Endometrium (tissue), 2 donors: Measurements from ENCODE around the gene UTP18.
"Not testable (repeated sequence)": the region's sequence is repeated elsewhere in the genome, so short reads cannot be mapped to it uniquely, and the experiment has no call there.

Experiments
- FAIRE-seq: peaks from 2 replicates; lab custom pipeline; 2012; peaks lifted over from hg19 to GRCh38; lab: Jason Lieb, UNC
- donor health status: control.
- donor health status: control.

Gene UTP18

GRCh38 chr17:51260237-51261023 lies at the start of gene UTP18:
TSS of gene UTP18 (plus strand) at chr17:51260546. CDS start at chr17:51260585, 39 bp downstream.
- no peak for FAIRE-seq

GRCh38 chr17:51214920-51215319 lies 45.4 kb upstream of the UTP18 start:
- FAIRE-seq = no peak

GRCh38 chr17:51217946-51218345 lies 42.4 kb upstream of the UTP18 start:
- FAIRE-seq = no peak

- FAIRE-seq = no peak
These were observed 39.0 kb upstream of the UTP18 start for GRCh38 chr17:51221322-51221721.

- FAIRE-seq = no peak
These were observed 35.7 kb upstream of the UTP18 start for GRCh38 chr17:51224402-51225262.

DNA sequence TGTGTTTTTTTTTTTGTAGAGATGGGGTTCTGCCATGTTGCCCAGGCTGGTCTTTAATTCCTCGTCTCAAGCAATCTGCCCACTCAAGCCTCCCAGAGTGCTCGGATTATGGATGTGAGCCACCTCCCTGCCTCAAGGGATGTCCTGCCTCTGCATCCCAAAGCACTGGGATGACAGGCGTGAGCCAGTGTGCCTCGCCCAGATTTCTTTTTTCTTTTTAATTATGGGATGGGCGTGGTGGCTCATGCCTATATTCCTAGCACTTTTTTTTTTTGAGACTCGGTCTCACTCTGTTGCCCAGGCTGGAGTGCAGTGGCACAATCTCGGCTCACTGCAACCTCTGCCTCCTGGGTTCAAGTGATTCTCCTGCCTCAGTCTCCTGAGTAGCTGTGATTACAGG lies 34.8 kb upstream of the UTP18 start:
- FAIRE-seq = not testable (repeated sequence)

GRCh38 chr17:51228161-51228560 lies 32.2 kb upstream of the UTP18 start:
- no peak for FAIRE-seq

GRCh38 chr17:51229889-51230288 lies 30.5 kb upstream of the UTP18 start:
- FAIRE-seq = no peak

- FAIRE-seq = no peak
These were observed 30.0 kb upstream of the UTP18 start for GRCh38 chr17:51230306-51230705.

GRCh38 chr17:51231999-51232398 lies 28.3 kb upstream of the UTP18 start:
- no peak for FAIRE-seq

- no peak for FAIRE-seq
These were observed 26.2 kb upstream of the UTP18 start for GRCh38 chr17:51234162-51234561.

DNA sequence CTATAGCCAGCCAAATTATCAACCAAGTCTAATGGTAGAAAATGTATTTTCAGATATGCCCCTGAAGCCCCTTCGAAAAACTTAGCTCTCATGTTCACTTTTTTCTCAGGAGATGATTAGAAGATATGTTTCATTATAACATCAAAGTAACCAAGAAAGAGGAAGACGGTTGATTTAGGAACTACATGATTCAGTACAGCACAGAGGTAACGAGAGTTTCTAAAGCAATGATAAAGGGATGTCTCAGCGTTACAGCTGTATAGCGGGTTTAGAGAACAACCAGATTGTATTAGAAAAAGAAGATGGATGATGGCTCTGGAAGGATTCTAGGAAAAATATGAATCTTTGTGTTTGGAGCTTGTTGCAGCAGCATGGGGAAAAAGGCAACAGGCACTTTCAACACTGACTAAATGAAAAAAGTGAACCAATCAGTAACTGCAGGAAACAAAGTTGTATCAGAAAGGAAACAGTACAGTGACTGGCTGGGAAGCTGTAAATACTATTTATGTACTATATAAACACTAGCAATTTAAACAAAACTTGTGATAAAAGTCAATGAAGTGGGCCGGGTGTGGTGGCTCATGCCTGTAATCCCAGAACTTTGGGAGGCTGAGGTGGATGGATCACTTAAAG lies 22.0 kb upstream of the UTP18 start:
- no peak for FAIRE-seq

DNA sequence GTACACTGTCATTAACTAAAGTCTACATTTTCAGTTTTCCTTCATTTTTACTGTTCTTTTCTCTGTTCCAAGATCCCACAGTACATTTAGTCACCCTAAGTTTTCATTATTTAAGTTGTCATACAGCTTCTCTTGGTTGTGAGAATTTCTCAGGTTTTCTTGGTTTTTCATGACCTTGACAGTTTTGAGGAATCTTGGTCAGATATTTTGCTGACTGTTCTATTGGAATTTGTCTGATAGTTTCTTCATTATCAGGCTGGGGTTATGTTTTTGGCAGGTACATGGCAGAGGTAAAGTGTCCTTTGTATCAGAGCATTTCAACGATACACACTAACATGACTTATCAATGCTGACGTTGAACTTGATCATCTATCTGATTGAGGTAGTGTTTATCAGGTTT lies 20.1 kb upstream of the UTP18 start:
- no peak for FAIRE-seq

DNA sequence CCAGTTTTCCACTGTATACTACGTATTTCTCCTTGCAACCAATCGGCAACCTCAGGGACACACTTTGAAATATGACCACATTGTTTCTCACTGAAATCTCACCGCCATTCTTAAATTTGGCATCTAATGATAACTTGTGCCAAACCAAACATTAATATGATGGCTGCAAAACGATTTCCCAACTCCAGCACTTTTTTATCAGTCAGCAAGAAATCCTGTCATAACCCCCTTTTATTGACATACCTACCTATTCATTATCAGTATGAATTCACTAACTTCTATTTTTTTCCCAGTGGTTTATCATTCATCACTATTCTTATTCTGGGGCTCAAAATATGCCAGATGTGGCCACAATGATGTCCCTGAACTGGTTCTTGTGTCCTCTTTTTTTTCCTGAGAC lies 16.3 kb upstream of the UTP18 start:
- FAIRE-seq = no peak

DNA sequence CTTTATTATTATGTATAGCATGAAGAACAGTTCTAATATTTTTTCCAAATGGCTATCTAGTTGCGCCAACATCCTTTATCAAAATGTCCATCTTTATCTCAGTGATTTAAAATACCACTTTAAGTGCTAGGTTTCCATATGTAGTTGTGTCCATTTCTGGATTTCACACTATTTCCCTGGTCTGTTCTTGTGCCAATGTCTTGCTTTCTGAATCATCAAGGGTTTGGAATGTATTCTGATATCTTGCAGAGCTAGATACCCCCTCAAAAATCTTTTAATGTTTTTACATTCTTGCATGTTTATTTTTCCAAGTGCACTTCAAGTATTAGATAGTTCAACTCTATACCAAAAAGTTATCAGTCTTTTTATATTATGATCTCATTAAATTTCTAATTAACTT lies 14.8 kb upstream of the UTP18 start:
- no peak for FAIRE-seq

- FAIRE-seq = no peak
These were observed 10.0 kb upstream of the UTP18 start for GRCh38 chr17:51250314-51250840.

DNA sequence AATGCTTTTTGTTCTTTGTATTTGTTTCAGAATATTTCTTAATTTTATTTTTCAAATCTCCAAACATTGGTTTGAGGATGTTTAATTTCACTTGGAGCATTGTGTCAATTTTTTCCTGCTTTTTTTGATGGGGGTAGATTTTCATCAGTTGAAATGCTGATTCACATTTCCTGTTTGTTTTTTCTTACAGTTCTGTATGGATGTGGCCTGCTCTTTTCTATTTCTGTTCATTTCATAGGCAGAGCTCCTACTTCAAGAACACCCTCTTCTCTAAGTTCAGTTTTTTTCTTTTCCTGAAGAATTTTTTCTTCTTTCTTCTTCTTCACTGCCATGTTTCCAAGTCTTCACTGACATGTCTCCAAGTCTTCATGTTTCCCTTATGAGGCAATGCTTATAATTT lies 9.3 kb upstream of the UTP18 start:
- FAIRE-seq = no peak

DNA sequence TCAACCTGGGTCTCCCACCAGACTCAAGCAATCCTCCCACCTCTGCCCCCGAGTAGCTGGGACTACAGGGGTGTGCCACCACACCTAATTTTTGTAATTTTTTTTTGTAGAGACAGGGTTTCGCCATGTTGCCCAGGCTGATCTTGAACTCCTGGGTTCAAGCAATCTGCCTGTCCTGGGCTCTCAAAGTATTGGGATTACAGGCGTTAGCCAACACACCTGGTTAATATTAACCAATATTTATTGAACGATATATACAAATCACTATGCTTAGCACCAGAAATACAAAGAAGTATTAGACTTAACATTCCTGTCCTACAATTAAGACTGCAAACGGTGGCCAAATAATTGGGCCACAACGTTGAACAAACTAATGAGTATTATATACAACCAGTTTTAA lies 4.7 kb upstream of the UTP18 start:
- no peak for FAIRE-seq

DNA sequence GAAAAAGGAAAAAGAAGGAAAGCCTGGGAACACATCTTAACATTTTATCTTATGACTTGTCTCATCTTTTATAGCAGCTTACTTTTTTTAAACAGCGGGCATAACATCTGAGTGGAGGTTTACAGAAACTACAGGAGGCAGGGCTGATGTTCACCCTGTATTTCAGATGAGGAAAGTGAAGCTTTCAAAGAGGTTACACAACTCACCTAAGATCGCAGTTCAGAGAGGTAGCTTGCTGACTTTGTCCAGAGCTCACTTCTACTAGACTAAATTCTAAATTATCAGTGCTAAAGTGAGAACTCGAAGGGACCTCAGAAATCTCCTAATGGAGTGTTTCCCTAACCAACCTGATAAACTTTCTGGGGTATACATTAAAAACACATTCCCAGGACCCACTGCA lies 4.2 kb upstream of the UTP18 start:
- no peak for FAIRE-seq

DNA sequence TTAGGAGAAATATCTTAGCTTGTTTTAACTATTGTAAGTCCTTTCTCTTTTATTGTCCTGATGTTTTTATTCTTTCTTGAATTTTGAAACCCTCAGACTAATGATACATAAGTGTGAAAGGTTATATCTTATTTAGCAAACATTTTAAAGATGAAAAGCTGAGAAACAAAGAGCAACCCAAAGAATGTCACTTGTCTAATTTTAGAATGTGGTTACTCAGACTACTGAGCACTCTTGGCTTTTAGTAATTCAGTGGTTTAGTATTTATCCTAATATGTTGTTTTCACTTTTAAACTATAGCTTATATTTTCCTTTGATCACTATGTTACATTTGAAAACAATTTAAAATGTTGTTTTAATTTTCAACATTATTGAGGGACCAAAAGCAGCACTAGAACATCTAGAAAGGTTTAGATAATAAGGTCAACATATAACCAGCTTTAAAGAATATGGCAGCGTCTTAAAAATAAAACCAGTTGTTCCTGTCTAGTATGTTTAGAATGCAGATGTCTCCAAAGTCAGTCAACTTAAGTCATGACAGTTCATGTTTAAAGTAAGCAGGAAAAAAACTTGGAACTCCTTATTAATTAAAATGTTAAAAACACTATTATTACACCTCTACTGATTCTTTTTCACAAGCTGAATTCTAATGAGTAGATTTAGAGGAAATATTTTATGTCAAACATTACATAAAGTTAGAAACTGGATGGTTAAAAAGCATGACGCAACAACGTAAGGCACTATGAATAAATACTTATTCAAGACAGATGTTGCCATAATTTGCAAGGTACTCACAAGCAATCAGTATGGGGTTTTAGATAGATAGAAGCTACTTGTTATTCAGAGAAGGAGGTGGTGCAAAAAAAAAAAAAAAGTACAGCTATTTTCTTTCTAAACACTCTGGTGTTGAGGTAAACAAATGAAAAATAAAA lies 2.9 kb upstream of the UTP18 start:
- no peak for FAIRE-seq

DNA sequence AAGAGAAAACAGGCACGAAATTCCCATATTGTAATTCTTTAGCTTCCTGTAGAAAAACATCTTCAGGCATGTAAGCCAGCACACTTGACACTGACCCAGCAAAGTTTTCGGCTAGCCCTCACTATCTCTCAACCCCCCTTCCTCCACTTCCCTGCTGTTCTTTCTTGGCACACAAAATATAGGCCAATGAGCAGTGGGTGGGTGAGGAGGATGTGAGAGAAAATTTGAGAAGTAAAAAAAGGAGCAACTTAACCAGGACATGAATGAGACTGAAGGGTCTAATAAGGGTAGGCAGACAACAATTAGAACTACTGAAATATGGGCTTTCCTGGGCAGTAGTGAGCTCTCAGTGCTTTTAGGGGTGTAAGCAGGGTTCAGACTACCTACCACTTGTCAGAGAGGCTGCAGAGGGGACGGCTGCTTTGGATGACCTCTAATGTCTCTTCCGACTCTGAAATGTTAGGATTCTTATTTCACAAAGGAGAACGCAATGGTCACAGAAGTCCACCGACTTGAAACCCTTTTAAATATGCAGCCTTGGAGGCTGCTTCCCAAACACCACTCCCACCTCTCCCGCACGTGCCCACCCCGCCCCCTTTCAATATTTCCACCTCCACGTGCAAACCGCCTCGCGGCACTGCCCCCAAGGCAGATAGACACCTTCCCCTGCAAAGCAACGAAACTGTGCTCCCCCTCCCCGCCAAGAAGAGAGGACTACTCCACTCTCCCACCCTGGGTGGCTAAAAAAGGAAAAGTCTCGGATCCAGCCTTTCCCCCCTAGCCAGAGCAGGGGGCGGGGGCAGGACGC lies 1.4 kb upstream of the UTP18 start:
- FAIRE-seq = no peak
